NCI-H1092 (cell line): Measurements from ENCODE around the gene UCN2.

Source experiments
- DNase-seq: peaks from one replicate; lab custom pipeline; 2025; lab: John Stamatoyannopoulos, UW

The UCN2 gene, protein sequence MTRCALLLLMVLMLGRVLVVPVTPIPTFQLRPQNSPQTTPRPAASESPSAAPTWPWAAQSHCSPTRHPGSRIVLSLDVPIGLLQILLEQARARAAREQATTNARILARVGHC

DNA sequence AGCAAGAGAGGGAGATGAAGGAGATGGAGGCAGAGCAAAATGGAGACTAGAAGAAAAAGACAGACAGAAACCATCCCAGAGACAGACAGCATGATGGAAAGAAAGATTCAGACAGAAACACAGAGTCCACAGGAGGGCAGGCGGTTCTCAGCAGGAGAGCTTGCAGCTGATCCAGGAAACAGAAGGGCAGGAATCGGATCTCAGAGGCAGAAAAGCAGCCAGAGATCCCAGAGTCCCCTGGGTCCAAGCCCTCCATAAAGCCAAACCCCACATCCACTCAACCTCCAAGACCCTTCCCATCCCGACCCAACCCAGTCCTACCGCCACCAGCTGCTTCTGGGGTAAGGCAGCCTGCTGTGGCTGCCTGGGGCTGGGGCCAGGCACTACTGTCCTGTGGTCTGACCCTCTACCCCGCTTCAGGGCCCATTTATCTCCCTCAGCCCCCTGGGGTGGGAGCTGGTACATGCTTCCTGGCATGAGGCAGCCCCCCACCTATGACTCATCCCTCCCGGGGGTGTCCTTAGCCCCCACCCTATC lies at the start of gene UCN2:
TSS of gene UCN2 (minus strand) at position 400 of the 537 bp plus-strand sequence. CDS start 657 bp downstream, outside the sequence.
- no peak for DNase-seq

DNA sequence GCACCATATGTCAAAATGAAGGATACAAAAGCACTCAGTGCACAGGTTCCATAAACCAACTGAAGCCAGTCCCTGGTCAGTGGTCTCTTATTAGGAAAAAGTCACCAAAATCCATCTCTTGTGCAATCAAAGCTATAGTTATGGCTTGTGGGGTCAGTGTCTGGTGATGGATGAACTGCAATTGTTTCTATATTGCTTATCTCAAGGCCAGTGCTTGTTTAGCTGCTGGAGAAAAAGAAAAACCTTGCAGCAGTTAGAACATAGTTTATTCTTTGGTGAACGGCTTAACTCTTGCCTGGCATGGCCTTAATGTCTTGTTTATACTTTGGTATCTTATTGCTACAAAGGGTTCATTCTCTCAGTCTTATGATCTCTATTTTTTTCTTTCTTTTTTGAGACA lies 48.7 kb upstream of the UCN2 start:
- DNase-seq = no peak

DNA sequence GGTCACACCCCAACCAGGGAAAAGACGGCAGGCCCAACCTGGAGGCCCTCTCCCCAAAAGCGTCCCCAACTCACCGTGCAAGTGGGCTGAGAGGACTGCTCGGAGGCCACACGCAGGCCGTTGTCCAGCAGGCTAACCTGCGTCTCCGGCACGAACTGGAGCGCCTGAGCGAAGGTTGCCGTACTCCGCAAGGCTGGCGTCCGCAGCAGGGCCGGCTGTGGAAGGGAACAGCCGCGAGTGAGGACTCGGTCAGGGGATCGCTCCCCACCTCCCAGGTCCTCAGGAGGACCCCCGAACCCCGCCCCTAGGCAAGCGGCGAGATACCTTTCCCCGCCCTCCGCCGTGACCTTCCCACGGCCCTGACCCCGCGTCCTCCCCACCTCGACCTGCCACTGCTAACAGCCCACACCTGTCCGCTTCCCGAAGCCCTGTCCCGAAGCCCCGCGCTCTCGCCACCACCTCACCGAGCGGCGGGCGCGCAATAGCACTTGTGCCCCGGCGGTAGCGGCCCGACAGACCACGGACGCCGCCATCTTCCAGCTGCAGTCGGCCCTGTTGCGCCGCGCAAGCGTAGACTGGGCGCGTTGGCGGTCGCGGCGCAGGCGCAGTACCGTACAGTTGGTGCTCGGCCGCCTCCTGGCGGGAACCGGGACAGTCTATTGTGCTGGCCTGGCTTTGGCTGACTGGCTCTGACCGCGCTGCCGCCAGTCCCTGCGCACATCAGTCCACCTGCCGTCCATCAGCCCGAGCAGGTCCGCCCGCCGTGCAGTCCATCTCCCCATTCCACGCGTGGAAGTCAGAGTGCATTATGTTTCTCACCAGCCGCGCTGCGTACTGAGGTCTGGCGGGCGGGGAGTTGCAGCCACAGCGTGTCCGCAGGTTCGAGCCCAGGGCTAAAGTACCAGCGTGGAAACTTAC lies 45.8 kb upstream of the UCN2 start, which contains the start of gene UQCRC1:
TSS of gene UQCRC1 (minus strand) at position 559 of the 918 bp plus-strand sequence. CDS start at position 533, 26 bp downstream.
- peak; percentile 81 for DNase-seq

DNA sequence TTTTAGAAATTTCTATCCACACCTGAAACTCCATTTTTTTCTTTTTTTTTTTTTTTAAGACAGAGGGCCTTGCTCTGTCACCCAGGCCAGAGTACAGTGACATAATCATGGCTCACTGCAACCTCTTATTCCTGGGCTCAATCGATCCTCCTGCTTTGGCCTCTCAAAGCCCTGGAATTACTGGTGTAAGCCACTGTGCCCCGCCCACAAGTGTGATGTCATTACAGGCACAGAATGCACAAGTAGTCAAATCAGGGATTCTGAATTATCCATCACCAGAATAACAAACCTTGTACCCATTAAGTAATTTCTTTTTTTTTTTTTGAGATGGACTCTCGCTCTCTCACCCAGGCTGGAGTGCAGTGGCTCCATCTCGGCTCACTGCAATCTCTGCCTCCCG lies 43.9 kb upstream of the UCN2 start:
- DNase-seq = no peak

DNA sequence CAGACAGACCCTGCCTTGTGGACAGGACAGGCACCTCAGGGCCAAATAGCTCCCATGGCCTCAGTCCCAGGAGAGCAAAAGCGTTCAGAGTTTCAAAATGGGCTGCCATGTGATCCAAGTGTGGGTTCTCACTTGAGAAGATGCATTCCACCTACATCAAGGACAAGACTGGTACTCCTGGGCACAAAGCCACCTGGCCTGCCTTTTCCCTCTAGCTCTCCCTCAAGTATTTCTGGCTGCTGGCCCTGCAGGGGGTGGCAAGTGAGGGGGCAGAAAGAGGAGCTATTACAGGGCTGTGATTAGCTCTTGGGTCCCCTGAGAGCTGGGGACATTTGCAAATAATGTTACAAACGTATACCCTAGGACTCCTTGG lies 38.0 kb upstream of the UCN2 start:
- DNase-seq = no peak

DNA sequence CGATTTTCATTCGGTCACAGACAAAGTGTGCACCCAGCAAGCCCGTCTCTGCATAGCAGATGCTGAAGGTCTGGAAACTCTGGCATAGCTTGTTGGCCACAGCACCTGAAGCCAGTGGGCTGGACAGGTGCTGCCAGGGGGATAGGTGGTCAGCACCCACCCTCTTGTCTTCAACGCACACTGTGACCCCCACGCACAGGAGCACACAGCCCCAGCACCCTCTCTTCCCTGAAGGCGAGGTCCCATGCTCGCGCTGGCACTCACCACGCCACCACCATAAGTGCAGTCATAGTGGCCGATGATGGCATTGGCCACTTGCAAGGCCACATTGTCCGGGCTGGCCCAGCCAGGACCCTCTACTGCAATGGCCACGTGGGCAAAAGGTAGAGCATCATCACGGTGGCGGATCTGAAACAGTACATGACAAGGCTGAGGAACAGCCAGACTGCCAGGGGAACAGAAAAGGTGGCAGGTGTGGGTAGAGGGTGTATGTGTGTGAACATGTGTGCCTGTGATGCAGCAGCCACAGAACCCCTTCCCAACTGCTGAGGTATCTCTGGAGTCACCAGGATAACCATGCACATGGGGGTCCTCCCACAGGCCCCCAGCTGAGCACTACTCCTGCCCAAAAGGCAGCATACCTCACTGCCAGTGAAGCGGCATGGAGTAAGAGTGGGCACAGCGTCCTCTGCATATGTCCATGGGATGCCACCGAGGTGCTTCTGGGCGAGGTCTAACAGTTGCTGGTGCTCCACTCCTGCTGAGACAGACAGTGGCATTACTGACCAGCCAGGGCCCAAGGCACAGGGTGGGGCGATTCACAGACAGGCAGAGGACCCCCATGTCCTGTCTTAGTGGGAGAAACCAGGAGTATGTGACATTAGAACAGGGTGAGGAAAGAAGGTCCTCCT lies 37.4 kb upstream of the UCN2 start:
- no peak for DNase-seq

DNA sequence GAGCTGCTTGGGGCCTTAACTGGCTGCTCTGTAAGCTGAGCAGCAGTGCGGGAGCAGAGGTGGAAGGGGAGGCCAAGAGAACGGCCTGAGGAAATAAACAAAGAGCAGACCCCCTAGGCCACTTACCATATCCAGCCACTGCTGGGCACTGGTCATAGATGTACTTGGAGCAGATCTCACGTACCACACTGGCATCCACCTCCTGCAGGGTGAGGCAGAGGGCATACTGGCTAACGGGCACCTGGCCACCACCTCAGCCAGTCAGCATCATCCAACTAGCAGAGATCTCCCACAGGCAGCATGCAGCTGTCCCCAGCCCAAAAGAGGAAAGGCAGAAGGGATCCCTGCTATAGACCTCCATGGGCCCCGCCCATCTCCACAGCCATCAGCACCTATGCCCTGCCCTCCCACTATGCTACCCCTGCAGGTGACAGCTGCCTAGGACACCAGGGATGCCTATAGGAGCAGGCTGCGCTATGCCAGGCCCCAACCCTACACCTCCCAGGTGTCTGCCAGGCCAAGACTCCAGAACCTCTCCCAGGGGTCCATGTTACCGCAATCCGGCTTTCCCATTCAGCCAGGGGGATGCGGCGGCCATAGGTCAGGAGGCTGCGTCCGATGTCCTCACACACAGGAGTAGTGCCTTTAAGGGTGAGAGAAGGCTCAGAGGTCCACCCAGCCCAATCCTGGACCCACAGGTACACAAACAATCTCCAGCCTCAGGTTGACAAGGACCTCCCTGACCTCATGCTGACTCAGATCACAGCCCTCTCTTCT lies 36.1 kb upstream of the UCN2 start:
- no peak for DNase-seq

DNA sequence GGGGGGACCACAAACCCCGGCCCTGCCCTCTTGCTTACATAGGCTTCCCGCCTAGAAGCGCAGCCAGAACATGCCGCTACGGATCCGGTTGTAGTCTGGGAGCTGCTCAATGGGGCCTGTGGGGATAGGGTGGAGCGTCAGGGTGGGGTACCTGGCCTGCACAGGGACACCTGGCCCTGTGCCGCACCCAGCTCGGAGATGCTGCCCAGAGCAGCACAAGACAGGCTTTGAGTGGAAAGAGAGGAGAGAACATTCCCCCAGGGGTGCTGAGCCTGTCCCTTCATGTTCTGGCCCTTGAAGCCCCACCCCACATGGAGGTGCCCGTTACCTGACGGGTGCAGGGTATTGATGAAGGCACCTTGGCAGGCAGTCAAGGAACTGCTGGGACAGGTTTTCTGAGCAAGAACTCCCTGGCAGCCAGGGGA lies 35.5 kb upstream of the UCN2 start:
- DNase-seq = no peak

DNA sequence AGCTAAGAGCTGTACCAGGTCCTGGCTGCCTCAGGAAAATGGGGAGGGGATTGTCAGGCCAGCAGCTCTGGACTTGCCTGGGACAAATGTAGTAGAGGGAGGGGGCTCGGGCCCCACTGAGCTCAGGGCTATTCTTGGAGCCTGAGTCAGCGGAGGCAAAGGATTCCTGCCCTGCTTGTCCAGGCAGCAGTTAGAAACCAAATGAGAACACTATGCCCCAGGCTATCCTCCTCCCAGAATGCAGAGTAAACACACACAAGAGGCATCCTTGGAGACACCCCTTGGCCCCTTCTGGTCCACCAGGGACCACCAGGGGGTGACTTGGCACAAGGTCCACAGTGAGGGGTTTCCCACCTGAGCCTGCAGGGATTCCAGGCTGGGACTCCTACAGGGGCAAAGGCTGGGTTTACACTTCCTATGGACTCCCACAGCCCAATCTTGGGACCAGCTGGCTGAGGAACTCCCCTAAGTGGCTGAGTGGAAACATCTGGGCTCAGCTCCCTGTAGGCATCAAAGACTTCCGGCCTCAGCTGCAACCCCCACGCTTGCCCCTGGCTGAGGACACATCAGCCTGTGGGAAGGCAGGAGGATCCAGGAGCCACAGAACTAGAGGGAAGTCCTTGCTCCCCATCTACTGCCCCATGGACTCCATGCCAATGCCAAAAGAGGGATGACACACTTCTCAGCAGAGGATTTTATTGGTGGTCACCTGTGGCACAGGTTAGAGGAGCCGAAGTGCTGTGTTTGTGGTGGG lies 34.9 kb upstream of the UCN2 start:
- no peak for DNase-seq

DNA sequence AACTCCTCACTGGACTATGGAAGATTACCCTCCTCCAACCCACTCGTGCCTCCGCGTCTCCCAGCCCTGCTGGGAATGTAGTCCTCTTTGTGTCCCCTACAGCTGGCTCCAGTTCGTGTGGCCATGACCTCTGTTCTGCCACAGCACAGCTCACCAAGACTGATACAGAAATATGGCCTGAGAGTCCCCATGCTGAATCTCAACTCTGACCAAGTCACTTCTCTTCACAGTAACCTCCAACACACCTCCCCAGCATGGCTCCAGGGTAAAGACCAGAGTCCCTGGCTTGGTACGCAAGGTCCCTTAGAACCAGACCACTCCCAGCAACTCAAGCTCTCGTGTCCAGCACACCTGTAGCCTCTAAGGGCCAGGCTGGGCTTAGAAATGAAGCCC lies 33.8 kb upstream of the UCN2 start:
- DNase-seq = no peak

DNA sequence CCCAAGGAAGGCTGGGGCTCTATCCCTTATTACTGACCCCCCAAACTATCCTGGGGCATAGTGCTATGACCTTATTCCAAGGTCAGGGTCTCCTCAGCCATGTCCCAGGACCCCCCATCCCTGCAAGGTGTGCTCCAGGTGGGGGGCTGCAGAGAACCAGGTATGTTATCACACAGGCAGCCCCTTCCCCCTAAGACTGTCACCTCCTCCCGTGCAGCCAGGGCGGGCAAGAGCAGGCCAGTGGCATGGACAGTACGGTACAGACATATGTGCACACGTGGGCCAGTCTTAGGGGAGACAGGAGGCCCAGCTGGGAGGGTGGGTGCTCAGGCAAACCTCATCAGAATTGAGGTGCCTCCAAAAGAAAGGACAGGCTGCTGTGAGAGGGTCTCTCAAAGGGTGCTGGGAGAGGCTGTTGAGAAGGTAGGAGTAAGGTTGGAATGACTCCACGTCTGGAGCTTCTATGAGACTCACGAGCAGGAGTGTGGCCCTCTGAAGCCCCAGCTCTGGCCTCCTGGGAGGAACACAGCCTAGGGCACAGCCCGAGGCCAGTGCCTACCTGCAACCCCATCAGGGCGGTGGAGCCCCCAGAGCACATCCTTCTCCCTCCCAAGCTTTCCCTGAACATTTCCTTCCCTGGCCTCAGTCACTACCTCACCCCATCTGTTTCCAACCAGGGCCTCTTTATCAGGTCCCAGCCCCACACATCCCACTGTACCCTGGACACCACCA lies 33.3 kb upstream of the UCN2 start:
- DNase-seq = no peak

DNA sequence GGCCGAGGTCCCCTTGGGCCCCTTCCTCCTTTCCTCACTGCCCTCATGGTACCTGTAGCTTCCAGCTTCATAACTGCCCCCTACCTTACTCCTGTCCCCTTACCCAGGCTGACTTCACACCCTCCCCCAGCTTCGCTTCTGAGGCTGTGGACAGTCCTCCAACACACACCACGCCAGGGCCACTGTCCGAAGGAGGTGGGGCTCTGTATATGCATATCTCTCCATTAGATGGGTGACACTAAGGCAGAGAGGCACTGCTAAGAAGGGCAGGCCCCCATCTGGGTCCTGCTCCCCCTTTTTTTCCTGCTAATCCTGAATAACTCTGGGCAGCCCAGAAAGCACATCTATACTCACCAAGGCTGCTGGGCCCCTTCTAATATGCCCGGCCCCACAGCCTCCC lies 32.6 kb upstream of the UCN2 start:
- no peak for DNase-seq

DNA sequence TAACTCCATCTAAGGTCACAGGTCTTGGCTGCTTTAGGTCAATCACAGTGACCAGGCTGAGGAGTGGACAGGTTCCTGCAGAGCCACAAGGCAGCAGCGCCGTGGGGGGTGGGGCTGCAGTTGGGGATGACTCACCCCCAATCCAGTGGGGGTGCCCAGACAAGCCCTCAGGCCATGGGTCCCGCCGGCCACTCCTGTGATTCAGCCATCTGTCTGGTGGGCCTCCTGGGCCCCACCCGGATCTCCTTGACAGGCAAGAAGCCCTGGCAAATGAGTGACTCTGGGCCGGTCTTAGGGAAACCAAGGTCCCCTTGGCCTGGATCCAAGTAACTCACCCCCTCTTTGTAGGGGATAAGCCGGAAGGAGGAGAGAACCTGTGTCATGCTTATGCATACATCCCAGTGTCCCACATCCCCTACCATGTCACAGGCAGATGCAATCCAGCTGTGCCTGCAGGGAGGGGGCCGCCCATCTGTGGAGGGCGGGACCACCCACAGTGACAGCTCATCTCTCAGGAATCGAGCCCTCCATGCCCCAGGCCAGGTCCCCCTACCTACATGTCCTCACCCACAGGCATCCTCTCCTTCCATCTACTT lies 32.0 kb upstream of the UCN2 start:
- no peak for DNase-seq

DNA sequence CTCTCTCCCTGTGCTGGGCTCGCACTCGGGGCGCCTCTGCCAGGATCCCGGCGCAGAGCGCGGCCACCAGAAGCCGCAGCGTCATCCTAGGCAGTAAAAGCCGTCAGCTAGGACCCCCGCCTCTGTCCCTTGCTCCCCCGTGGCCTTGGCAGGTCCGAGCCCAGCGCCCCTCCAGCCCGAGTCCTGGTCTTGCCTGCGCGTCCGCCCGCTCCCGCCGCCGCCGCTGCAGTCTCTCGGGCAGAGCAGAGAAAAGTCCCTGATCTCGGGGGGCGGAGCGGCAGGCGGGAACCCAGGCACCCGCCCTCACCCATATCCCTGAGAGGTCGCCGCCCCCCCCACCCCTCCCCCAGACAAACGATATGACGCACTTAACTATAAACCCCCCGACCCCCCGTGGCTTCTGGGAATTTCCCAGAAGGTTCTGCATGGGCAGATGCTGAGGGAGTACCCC lies 31.5 kb upstream of the UCN2 start, which contains the start of gene COL7A1:
TSS of gene COL7A1 (minus strand) at position 255 of the 451 bp plus-strand sequence. CDS start at position 85, 170 bp downstream.
- DNase-seq = no peak

DNA sequence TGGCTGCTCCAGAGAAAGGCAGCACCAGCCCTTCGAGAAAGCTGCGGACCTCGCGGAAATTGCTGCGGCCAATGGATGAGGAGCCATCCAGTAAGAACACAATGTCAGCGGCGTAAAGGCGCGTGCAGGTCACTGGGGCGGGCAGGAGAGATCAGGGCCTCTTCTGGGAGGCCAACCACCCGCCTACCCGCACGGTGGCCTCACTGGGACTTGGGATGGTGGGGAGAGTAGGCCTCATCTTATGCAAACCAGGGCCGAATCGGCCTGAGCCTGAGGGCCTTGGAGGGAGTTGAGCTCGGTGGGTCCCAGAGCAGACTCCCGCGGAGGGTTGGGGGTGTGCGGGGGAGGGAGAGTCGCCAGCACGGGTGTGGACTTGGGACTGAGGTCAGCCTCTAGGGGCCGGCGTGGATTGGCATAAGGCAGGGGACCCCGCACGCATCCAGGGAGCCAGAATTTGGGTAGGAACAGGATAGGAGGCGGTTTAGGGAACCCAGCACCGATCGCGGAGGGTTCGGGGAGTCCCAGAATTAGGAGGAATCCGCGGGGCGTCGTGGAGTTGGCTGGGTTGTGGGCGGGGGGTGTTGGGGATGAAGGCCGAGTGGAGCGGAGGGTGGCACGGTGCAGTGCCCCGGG lies 31.0 kb upstream of the UCN2 start:
- no peak for DNase-seq

DNA sequence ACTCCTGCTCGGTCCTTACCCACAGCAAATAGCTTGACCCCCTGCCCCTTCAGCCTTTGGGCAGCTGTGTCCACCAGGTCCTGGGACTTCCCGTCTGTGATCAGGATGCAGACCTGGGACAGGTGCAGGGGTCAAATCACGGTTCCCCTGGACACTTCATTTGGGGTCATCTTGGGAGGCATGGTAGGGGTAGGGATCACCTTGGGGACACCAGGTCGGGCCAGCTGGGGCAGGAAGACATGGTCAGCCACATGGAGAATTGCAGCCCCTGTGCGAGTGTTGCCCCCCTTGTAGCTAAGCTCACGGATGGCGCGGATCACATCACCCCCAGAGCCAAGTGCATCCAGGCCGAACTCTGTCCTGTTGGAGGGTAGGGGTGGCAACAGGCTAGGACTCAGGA lies 29.8 kb upstream of the UCN2 start:
- no peak for DNase-seq

DNA sequence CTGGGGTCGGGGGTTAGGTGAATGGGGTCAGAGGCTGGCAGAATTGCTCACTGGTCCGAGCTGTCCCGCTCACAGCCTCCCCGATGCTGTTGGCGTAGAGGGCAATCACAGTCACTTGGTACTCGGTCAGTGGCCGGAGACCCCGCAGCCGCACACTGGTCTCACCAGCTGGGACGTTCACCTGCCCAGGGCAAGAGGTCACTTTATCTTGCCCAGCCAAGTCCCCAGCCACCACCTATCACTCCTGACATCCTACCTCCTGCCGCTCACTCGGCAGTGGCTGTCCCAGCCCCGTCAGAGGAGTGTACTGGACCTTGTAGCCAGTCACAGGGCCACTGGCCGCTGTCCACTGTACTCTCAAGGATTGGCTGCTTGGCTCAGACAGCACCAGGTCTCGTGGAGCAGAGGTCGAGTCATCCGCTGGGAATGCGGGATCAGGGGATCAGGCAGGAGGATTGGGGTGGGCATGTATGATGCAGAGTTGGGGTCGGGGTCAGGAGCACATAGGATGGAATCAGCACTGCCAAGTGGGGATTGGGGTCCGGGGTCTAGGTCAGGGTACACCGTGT lies 29.0 kb upstream of the UCN2 start:
- no peak for DNase-seq

DNA sequence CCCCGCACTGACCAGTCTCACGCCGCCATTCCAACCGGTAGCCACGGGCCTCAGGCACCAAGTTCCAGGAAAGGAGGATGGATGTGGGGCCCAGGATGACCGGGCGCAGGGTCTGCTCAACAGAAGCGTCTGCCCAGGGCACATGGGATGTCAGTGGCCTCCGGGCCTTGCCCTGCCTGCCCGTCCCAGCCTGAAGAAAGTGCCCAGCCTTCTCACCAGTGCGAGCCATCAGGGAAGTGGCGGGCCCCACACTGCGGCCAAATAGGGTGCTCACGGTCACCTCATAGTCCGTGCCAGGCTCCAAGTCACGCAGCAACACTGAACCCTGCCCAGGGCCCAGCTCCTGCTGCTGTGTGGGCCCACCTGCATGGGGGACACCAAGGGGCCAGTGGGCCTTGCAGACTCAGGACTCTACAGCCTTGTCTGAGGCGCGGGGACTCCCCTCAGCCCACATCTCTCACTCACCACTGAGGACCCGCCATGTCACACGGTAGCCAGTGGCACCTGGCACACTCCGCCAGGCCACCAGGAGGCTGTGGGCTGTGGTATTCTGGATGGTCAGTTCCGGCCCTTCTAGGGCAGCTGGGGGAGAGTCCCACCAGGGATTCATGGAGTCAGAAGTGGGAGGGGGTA lies 28.4 kb upstream of the UCN2 start:
- no peak for DNase-seq
